Type B pancreatic cell (in vitro differentiated cells): ENCODE results near the gene FIZ1. TPM values are rescaled to one million over a fixed set of nuclear protein-coding genes. Genes with fewer than 3 reads are reported as not detected.

Experiments
- DNase-seq: peaks from one replicate; pipeline ENCODE4 v3.0.0; 2021; ENCODE audit warnings: mixed read lengths; ENCODE audit not compliant: unreplicated experiment; ENCODE audit errors: extremely low spot score
- H3K27ac Mint-ChIP-seq: 2 replicates; pipeline ENCODE4 v1.8.0; 2021; ENCODE audit warnings: mild to moderate bottlenecking, mixed read lengths
- H3K27me3 Mint-ChIP-seq: 2 replicates; pipeline ENCODE4 v1.8.0; 2021; ENCODE audit warnings: mixed read lengths
- H3K36me3 Mint-ChIP-seq: 2 replicates; pipeline ENCODE4 v1.8.0; 2021; ENCODE audit warnings: mixed read lengths
- H3K4me1 Mint-ChIP-seq: one replicate; pipeline ENCODE4 v1.8.0; 2021; ENCODE audit warnings: mixed read lengths; ENCODE audit not compliant: unreplicated experiment
- H3K4me3 Mint-ChIP-seq: 2 replicates; pipeline ENCODE4 v1.8.0; 2021; ENCODE audit warnings: mild to moderate bottlenecking, mixed read lengths
- H3K9me3 Mint-ChIP-seq: 2 replicates; pipeline ENCODE4 v1.8.0; 2021; ENCODE audit warnings: mixed read lengths
- CTCF ChIP-seq: fragments of 200-600 bp; sonication (generic); conservative IDR thresholded peaks from 2 replicates; pipeline ENCODE4 v1.5.0; 2021; ENCODE audit warnings: antibody characterized with exemption, mild to moderate bottlenecking
- total RNA-seq: library from RNA; stranded (reverse); gene quantifications from 2 replicates; pipeline ENCODE4 v1.2.1, GENCODE V29; 2021; ENCODE audit warnings: low replicate concordance

Gene FIZ1
- total RNA-seq, 1 donor from 2014 or later: 22.4 TPM

GRCh38 chr19:55581823-55582223 is 17.5 kb downstream of the FIZ1 start:
- TF ChIP-seq CTCF: no peak
- peak overlapping the region; percentile 94 for H3K4me3 Mint-ChIP-seq
- H3K27me3 Mint-ChIP-seq: no peaks in the 10 kb centered on the region
- peaks cover 10% of the 10 kb centered on the region for H3K36me3 Mint-ChIP-seq
- no peaks in the 10 kb centered on the region for H3K9me3 Mint-ChIP-seq
- peaks cover 31% of the 10 kb centered on the region for H3K4me1 Mint-ChIP-seq
- DNase-seq: no peak
- H3K27ac Mint-ChIP-seq: peak overlapping the region; percentile 82

GRCh38 chr19:55581145-55581822 is 18.0 kb downstream of the FIZ1 start:
- H3K27me3 Mint-ChIP-seq: no peaks in the 10 kb centered on the region
- H3K4me1 Mint-ChIP-seq: peaks cover 33% of the 10 kb centered on the region
- TF ChIP-seq CTCF: no peak
- no peak for DNase-seq
- H3K4me3 Mint-ChIP-seq: peak overlapping the region; percentile 94
- H3K9me3 Mint-ChIP-seq: no peaks in the 10 kb centered on the region
- peaks cover 12% of the 10 kb centered on the region for H3K36me3 Mint-ChIP-seq
- H3K27ac Mint-ChIP-seq: peak overlapping the region; percentile 82

GRCh38 chr19:55580628-55581144 is 18.6 kb downstream of the FIZ1 start, which contains the start of gene ZNF579:
Gene ZNF579 (minus strand): TSS chr19:55580848. CDS start chr19:55579639, 1,209 bp downstream.
- peaks cover 12% of the 10 kb centered on the region for H3K36me3 Mint-ChIP-seq
- H3K4me1 Mint-ChIP-seq: peaks cover 28% of the 10 kb centered on the region
- no peaks in the 10 kb centered on the region for H3K27me3 Mint-ChIP-seq
- peak; percentile 91 for DNase-seq
- no peak for TF ChIP-seq CTCF
- peak within 1 kb of the TSS; percentile 83 for H3K27ac Mint-ChIP-seq
- no peaks in the 10 kb centered on the region for H3K9me3 Mint-ChIP-seq
- H3K4me3 Mint-ChIP-seq: peak within 1 kb of the TSS; percentile 94

- Mint-ChIP-seq H3K9me3 (no peaks in the 10 kb centered on the region), H3K27ac (peak overlapping the region; percentile 83), H3K27me3 (no peaks in the 10 kb centered on the region), H3K4me1 (peaks cover 22% of the 10 kb centered on the region), H3K4me3 (peak overlapping the region; percentile 94), H3K36me3 (peaks cover 12% of the 10 kb centered on the region)
- no peak for TF ChIP-seq CTCF
- no peak for DNase-seq
Measured at GRCh38 chr19:55579766-55580621, 19.3 kb downstream of the FIZ1 start.

GRCh38 chr19:55578761-55579747 is 20.3 kb downstream of the FIZ1 start:
- Mint-ChIP-seq H3K36me3 (peaks cover 12% of the 10 kb centered on the region), H3K27ac (peak overlapping the region; percentile 83), H3K27me3 (no peaks in the 10 kb centered on the region), H3K4me1 (peaks cover 22% of the 10 kb centered on the region), H3K9me3 (no peaks in the 10 kb centered on the region), H3K4me3 (peak overlapping the region; percentile 94)
- TF ChIP-seq CTCF: no peak
- DNase-seq: no peak
